Right cardiac atrium (tissue), 5 donors: Measurements from ENCODE around the gene SHFL. TPM values are rescaled to one million over a fixed set of nuclear protein-coding genes. Genes with fewer than 3 reads are reported as not detected.
A peak's percentile ranks its signal among the peaks of the same experiment; 100 is the strongest.

Experiments used
- ATAC-seq, 2 donors: fragments of 200-7000 bp; cut with Tn5 transposase; one replicate each; pipeline versions ENCODE4 v1.8.0 to v1.9.1; 2020; ENCODE audit warnings: moderate library complexity in 2 of 2, mild to moderate bottlenecking in 1 of 2
- DNase-seq, 3 donors: peaks; one replicate each; pipeline ENCODE4 v3.0.0-alpha.2; 2020
- H3K27ac ChIP-seq: one replicate; pipeline ENCODE4 v1.5.1; 2013; ENCODE audit warnings: mild to moderate bottlenecking, low read length, control low read depth, moderate library complexity
- H3K27me3 ChIP-seq: one replicate; pipeline ENCODE4 v1.6.1; 2013; ENCODE audit not compliant: control insufficient read depth, insufficient read depth
- H3K4me1 ChIP-seq: one replicate; pipeline ENCODE4 v1.6.1; 2013; ENCODE audit warnings: low read length; ENCODE audit not compliant: control insufficient read depth, insufficient read depth
- H3K4me3 ChIP-seq: one replicate; pipeline ENCODE4 v1.5.1; 2013; ENCODE audit warnings: low read length, control low read depth
- H3K9me3 ChIP-seq: one replicate; pipeline ENCODE4 v1.6.1; 2013; ENCODE audit warnings: low read length; ENCODE audit not compliant: control insufficient read depth
- WGBS: extraction: QIAGEN DNeasy Blood & Tissue Kit; methylation state at CpG from one replicate; pipeline ENCODE4 v1.1.7; 2013; 5-methylcytosine and 5-hydroxymethylcytosine counted together
- intact Hi-C, 4 donors: fragments of 100-400 bp; cut with DNase I; formaldehyde crosslinking; loops; one replicate each; pipeline versions ENCODE4 v1.11.0 to v1.14.0; 2022 to 2023
- polyA plus RNA-seq: library from polyadenylated mRNA; stranded (reverse); fragments of 200-250 nt; gene quantifications from one replicate; pipeline ENCODE4 v1.2.3, GENCODE V29; 2013
- total RNA-seq, 4 donors: library from RNA; stranded (reverse); fragmentation: NEBNext Ultra II Directional; extraction: Animal tissue kit (Norgen Biotek cat#: 25700); gene quantifications; one replicate each; pipeline ENCODE4 v1.2.1, GENCODE V29; 2021
- donor health status: healthy with polysubstance abuse.
- donor health status: DM: no; HTN: yes; CAD: no.
- donor health status: DM: no; HTN: no; CAD: no.
- donor health status: DM: no; HTN: yes; CAD: no; lungs with severe emphysema.
- donor health status: DM: yes; HTN: yes; CAD: no.

Gene SHFL
- total and polyA plus RNA-seq, 5 donors = 14.5 to 16.0 (median 15.7) TPM

GRCh38 chr19:10061717-10062310, 24.3 kb upstream of the SHFL start:
- WGBS = 26% methylated on average over 21 of the region's 21 CpGs
- Histone ChIP-seq H3K4me3 (no peak overlapping the region), H3K9me3 (no peaks in the 10 kb centered on the region), H3K27me3 (no peaks in the 10 kb centered on the region), H3K27ac (no peak overlapping the region), H3K4me1 (no peaks in the 10 kb centered on the region)
- no peak for DNase-seq
- intact Hi-C loops = no loop called here
- ATAC-seq = no peak

- Histone ChIP-seq H3K9me3 (no peaks in the 10 kb centered on the region), H3K4me1 (no peaks in the 10 kb centered on the region), H3K27me3 (no peaks in the 10 kb centered on the region), H3K27ac (no peak overlapping the region), H3K4me3 (no peak overlapping the region)
- ATAC-seq = no peak
- WGBS = 60% methylated on average over 4 of the region's 4 CpGs
- intact Hi-C loops = no loop called here
- no peak for DNase-seq
Measured at GRCh38 chr19:10068205-10068604, 17.9 kb upstream of the SHFL start.

DNA sequence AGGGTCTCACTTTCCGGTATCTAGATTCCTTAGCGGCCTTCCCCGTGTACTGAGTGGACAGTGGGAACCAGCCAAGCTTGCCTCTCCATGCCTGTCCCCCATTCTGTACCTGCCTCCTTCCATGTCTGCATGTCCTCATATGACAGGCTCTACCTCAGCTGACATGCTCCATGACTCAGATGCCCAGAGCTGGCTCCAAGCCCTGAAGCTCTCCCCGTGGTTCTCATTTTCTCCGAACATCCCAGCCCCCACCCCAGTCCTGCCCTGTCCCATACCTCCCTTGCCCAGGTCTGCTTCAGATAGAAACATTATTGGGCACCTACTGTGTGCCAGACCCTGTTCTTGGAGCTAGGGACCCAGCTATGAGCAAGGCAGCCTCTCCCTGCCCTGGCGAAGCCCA, 17.1 kb upstream of the SHFL start:
- no peak for ATAC-seq

DNA sequence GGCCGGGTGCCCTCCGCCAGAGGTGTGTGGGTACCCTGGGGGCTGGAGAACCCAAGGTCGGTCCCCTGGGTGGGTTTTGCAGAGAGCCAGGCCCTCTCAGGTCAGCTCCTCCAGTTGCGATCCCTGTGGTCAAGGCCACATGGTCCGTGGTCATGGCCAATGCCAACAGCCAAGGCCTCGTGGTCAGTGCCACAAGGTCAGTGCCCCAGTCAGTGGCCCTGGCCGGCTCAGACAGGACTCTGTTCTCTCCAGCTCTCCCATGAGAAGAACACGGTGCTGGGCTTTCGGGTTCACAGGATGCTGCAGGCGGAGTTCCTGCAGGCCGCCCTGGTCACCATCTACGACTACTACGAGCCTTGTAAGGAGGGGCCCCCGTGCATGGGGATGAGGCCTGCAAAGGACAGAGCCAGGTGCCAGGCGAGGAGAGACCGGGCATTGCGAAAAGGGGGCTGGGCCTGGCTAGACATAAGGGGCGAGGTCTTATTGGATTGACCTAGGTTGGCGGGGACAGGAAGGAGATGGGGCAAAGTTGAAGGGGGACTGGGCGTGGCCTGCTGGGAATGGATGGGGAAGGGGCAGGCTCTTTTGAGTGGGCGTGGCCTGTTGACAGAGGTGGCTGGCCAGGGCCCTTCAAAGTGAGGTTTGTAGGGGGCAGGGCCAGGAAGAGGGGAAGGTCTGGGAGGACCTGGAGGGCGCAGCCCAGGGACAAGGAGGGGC, 15.2 kb upstream of the SHFL start:
- intact Hi-C loops = no loop called here
- H3K4me1 ChIP-seq = no peaks in the 10 kb centered on the region
- H3K27me3 ChIP-seq = no peaks in the 10 kb centered on the region
- DNase-seq (no peak), ATAC-seq (peak; percentile 16 to 25)
- no peak overlapping the region for H3K27ac ChIP-seq
- 73% methylated on average over 22 of the region's 22 CpGs for whole genome bisulfite sequencing
- no peak overlapping the region for H3K4me3 ChIP-seq
- H3K9me3 ChIP-seq = peaks cover 4% of the 10 kb centered on the region

More for the DNA sequence above, 17.1 kb upstream of the SHFL start:
- H3K27ac ChIP-seq = no peak overlapping the region
- no peaks in the 10 kb centered on the region for H3K27me3 ChIP-seq
- peaks cover 3% of the 10 kb centered on the region for H3K9me3 ChIP-seq
- no peaks in the 10 kb centered on the region for H3K4me1 ChIP-seq
- intact Hi-C loops = no loop called here
- no peak for DNase-seq
- H3K4me3 ChIP-seq = no peak overlapping the region
- WGBS = 68% methylated on average over 6 of the region's 6 CpGs

DNA sequence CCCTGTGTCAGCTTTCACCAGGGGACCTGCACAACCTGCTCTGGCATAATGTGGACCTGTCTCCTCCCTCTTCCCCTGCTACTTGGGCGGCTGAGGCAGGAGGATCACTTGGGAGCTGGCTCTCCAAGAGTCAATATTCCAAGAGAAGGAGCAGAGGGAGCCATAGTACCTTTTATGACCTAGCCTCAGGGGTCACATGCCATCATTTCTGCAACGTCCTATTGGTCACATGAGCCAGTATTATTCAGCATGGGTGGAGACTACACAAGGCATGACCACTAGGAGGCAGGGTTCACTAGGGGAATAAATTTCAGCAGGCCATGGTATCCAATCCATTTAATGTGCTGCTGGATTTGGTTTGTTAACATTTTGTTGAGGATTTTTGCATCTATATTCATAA, 12.0 kb upstream of the SHFL start:
- H3K9me3 ChIP-seq = peaks cover 4% of the 10 kb centered on the region
- no peak overlapping the region for H3K4me3 ChIP-seq
- ATAC-seq (no peak), DNase-seq (no peak)
- no peak overlapping the region for H3K27ac ChIP-seq
- H3K27me3 ChIP-seq = no peaks in the 10 kb centered on the region
- intact Hi-C loops = no loop called here
- WGBS = 60% methylated on average over 2 of the region's 2 CpGs
- no peaks in the 10 kb centered on the region for H3K4me1 ChIP-seq

GRCh38 chr19:10076535-10076934, 9.6 kb upstream of the SHFL start:
- H3K9me3 ChIP-seq = peaks cover 4% of the 10 kb centered on the region
- DNase-seq (no peak), ATAC-seq (no peak)
- WGBS = 74% methylated on average over 6 of the region's 6 CpGs
- H3K27me3 ChIP-seq = no peaks in the 10 kb centered on the region
- no peak overlapping the region for H3K4me3 ChIP-seq
- no peaks in the 10 kb centered on the region for H3K4me1 ChIP-seq
- intact Hi-C loops = no loop called here
- no peak overlapping the region for H3K27ac ChIP-seq

DNA sequence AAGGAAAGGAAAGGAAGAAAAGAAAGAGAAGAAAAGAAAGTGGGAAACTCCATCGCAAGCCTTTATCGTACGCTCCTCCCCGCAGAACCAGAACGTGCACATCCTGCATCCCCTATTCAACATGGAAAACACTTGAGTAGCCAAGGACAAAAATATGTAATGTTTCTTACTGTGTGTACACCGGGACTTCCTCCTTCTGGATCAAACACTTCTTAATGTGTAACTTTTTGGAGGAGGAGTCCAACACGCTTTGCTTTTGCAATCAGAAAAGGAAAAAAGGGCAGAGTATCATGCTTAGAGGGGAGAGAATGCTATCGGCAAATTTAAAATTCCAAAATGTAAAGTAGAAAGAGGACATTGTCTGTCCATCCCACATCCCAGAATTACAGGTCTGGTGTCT, 7.8 kb upstream of the SHFL start:
- Histone ChIP-seq H3K27me3 (no peaks in the 10 kb centered on the region), H3K4me1 (no peaks in the 10 kb centered on the region), H3K4me3 (no peak overlapping the region), H3K27ac (no peak overlapping the region), H3K9me3 (peaks cover 4% of the 10 kb centered on the region)
- no peak for DNase-seq
- ATAC-seq = no peak
- WGBS = 64% methylated on average over 8 of the region's 8 CpGs
- intact Hi-C loops = no loop called here

- Histone ChIP-seq H3K4me3 (no peak overlapping the region), H3K27me3 (no peaks in the 10 kb centered on the region), H3K9me3 (peaks cover 1% of the 10 kb centered on the region), H3K27ac (no peak overlapping the region), H3K4me1 (no peaks in the 10 kb centered on the region)
- intact Hi-C loops = no loop called here
- 60% methylated on average over 7 of the region's 7 CpGs for WGBS
- ATAC-seq (no peak), DNase-seq (no peak)
Measured at GRCh38 chr19:10079031-10079453, 7.1 kb upstream of the SHFL start.

DNA sequence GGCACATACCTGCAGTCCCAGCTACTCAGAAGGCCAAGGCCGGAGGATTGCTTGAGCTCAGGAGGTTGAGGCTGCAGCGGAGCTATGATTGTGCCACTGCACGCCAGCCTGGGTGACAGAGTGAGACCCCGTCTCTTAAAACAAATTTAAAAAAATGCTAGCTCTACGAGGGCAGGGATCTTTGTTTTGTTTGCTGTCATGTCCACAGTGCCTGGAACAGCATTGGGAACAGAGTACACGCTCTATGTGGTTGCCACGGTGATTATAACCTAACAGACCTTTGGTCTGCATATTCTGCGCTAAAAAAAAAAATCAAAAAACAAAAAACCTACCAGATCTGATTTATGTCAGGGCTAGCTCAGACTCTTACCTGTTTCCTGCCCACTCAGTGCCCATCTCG, 2.2 kb upstream of the SHFL start:
- WGBS = 78% methylated on average over 9 of the region's 9 CpGs
- DNase-seq = no peak
- no peak overlapping the region for H3K4me3 ChIP-seq
- no peaks in the 10 kb centered on the region for H3K9me3 ChIP-seq
- no peak for ATAC-seq
- intact Hi-C loops = no loop called here
- H3K4me1 ChIP-seq = peaks cover 3% of the 10 kb centered on the region
- H3K27ac ChIP-seq = no peak overlapping the region
- no peaks in the 10 kb centered on the region for H3K27me3 ChIP-seq

GRCh38 chr19:10084803-10085202, 1.3 kb upstream of the SHFL start:
- Histone ChIP-seq H3K9me3 (no peaks in the 10 kb centered on the region), H3K4me3 (no peak overlapping the region), H3K27ac (no peak overlapping the region), H3K27me3 (no peaks in the 10 kb centered on the region), H3K4me1 (peaks cover 3% of the 10 kb centered on the region)
- DNase-seq = no peak
- ATAC-seq = no peak
- 71% methylated on average over 3 of the region's 3 CpGs for WGBS
- intact Hi-C loops = no loop called here

GRCh38 chr19:10086591-10087192, 575 bp downstream of the SHFL start:
- WGBS = 4% methylated on average over 43 of the region's 43 CpGs
- intact Hi-C loops = no loop called here
- peak in 2 of 3 donors; percentile 40 to 79 for DNase-seq

More at GRCh38 chr19:10086591-10087192, 575 bp downstream of the SHFL start:
- Histone ChIP-seq H3K4me1 (peaks cover 3% of the 10 kb centered on the region), H3K9me3 (no peaks in the 10 kb centered on the region), H3K27ac (peak overlapping the region; percentile 72), H3K4me3 (peak overlapping the region; percentile 75), H3K27me3 (no peaks in the 10 kb centered on the region)
- peak; percentile 11 to 53 for ATAC-seq
